ENCODE results near the gene SWT1. TPM values are rescaled to one million over a fixed set of nuclear protein-coding genes. Genes with fewer than 3 reads are reported as not detected.

The SWT1 gene
- total and polyA plus RNA-seq, 9 of the 15 experiments (the other 6 are each of a cell fraction or from before 2014, with no cell fraction given): 1.5 to 3.4 (median 2.3) TPM

DNA sequence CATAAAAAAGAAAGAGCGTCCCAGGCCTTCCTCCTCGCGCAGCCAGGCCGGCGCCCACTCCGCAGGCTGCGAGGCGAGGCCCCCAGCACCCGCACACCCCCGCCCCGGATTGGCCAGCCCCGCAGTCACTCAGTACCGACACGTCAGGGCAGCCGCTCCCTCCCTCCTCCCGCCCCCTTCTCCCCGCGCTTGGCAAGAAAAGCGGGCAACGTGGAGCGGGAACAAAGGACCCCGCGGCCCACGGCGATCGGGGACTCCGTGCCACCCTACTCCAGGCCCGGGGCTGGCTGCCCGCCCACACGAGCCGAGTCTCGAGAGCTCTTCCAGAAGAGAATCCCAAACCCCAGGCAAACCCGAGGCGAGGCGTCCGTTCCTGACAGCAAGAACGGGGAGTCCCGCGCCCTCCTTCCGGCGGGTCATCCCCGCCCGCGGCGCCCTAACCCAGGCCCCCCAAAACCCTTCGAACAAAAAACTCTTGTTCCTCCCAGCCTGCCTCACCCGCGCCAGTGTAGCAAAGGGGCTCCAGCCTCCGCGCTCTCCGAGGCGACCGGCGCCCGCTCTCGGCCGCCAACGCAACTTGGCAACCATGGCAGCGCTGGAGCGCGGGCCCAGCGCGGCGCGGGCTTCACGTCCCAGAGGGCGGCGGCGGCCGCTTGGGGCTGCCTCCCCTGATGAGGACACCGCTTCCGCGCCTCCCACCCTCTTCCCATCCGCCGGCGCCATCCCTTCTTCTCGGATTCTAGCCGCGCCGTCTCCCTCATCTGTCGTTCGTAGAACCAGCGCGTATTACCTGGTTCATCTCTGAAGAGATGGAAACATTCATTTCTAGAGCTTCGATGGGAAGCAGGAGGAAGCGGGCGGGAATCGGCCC is 159.4 kb downstream of the SWT1 start (continued):
- 0 out of 2 replicates have a peak, but pooled peaks have one; percentile 83 for TF ChIP-seq ELF4 (CRISPR knock-in tag; IDR thresholded peaks at IDR 0.05)
- no peak for TF ChIP-seq ZNF24 (IDR thresholded peaks at IDR 0.05)
- TF ChIP-seq BRD4 (IDR thresholded peaks at IDR 0.05): no peak; the same call in 1 of the 2 replicates
- 0 out of 2 replicates have a peak, but pooled peaks have one; percentile 50 for TF ChIP-seq HIVEP1 (CRISPR knock-in tag; IDR thresholded peaks at IDR 0.05)
- TF ChIP-seq ZC3H8 (IDR thresholded peaks at IDR 0.05): no peak
- TF ChIP-seq EGR1 (conservative IDR thresholded peaks at IDR 0.05): peak; percentile 49
- TF ChIP-seq CCAR2 (IDR thresholded peaks at IDR 0.05; ENCODE audit: low read depth, low read length): no peak
- no peak for TF ChIP-seq TEAD2 (tag; IDR thresholded peaks at IDR 0.05)
- peak; percentile 60 for TF ChIP-seq PRPF4 (IDR thresholded peaks at IDR 0.05; ENCODE audit: insufficient read depth, low read depth, low read length, poor library complexity, severe bottlenecking)
- no peak for TF ChIP-seq SRSF1 (IDR thresholded peaks at IDR 0.05; ENCODE audit: low read depth, low read length)
- TF ChIP-seq, protein P1, sequence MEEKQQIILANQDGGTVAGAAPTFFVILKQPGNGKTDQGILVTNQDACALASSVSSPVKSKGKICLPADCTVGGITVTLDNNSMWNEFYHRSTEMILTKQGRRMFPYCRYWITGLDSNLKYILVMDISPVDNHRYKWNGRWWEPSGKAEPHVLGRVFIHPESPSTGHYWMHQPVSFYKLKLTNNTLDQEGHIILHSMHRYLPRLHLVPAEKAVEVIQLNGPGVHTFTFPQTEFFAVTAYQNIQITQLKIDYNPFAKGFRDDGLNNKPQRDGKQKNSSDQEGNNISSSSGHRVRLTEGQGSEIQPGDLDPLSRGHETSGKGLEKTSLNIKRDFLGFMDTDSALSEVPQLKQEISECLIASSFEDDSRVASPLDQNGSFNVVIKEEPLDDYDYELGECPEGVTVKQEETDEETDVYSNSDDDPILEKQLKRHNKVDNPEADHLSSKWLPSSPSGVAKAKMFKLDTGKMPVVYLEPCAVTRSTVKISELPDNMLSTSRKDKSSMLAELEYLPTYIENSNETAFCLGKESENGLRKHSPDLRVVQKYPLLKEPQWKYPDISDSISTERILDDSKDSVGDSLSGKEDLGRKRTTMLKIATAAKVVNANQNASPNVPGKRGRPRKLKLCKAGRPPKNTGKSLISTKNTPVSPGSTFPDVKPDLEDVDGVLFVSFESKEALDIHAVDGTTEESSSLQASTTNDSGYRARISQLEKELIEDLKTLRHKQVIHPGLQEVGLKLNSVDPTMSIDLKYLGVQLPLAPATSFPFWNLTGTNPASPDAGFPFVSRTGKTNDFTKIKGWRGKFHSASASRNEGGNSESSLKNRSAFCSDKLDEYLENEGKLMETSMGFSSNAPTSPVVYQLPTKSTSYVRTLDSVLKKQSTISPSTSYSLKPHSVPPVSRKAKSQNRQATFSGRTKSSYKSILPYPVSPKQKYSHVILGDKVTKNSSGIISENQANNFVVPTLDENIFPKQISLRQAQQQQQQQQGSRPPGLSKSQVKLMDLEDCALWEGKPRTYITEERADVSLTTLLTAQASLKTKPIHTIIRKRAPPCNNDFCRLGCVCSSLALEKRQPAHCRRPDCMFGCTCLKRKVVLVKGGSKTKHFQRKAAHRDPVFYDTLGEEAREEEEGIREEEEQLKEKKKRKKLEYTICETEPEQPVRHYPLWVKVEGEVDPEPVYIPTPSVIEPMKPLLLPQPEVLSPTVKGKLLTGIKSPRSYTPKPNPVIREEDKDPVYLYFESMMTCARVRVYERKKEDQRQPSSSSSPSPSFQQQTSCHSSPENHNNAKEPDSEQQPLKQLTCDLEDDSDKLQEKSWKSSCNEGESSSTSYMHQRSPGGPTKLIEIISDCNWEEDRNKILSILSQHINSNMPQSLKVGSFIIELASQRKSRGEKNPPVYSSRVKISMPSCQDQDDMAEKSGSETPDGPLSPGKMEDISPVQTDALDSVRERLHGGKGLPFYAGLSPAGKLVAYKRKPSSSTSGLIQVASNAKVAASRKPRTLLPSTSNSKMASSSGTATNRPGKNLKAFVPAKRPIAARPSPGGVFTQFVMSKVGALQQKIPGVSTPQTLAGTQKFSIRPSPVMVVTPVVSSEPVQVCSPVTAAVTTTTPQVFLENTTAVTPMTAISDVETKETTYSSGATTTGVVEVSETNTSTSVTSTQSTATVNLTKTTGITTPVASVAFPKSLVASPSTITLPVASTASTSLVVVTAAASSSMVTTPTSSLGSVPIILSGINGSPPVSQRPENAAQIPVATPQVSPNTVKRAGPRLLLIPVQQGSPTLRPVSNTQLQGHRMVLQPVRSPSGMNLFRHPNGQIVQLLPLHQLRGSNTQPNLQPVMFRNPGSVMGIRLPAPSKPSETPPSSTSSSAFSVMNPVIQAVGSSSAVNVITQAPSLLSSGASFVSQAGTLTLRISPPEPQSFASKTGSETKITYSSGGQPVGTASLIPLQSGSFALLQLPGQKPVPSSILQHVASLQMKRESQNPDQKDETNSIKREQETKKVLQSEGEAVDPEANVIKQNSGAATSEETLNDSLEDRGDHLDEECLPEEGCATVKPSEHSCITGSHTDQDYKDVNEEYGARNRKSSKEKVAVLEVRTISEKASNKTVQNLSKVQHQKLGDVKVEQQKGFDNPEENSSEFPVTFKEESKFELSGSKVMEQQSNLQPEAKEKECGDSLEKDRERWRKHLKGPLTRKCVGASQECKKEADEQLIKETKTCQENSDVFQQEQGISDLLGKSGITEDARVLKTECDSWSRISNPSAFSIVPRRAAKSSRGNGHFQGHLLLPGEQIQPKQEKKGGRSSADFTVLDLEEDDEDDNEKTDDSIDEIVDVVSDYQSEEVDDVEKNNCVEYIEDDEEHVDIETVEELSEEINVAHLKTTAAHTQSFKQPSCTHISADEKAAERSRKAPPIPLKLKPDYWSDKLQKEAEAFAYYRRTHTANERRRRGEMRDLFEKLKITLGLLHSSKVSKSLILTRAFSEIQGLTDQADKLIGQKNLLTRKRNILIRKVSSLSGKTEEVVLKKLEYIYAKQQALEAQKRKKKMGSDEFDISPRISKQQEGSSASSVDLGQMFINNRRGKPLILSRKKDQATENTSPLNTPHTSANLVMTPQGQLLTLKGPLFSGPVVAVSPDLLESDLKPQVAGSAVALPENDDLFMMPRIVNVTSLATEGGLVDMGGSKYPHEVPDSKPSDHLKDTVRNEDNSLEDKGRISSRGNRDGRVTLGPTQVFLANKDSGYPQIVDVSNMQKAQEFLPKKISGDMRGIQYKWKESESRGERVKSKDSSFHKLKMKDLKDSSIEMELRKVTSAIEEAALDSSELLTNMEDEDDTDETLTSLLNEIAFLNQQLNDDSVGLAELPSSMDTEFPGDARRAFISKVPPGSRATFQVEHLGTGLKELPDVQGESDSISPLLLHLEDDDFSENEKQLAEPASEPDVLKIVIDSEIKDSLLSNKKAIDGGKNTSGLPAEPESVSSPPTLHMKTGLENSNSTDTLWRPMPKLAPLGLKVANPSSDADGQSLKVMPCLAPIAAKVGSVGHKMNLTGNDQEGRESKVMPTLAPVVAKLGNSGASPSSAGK (IDR thresholded peaks at IDR 0.05): no peak
- TF ChIP-seq, protein P2, sequence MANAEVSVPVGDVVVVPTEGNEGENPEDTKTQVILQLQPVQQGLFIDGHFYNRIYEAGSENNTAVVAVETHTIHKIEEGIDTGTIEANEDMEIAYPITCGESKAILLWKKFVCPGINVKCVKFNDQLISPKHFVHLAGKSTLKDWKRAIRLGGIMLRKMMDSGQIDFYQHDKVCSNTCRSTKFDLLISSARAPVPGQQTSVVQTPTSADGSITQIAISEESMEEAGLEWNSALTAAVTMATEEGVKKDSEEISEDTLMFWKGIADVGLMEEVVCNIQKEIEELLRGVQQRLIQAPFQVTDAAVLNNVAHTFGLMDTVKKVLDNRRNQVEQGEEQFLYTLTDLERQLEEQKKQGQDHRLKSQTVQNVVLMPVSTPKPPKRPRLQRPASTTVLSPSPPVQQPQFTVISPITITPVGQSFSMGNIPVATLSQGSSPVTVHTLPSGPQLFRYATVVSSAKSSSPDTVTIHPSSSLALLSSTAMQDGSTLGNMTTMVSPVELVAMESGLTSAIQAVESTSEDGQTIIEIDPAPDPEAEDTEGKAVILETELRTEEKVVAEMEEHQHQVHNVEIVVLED (CRISPR knock-in tag; IDR thresholded peaks at IDR 0.05): peak; percentile 49; the same call in 1 of the 2 replicates
- TF ChIP-seq, protein P3, sequence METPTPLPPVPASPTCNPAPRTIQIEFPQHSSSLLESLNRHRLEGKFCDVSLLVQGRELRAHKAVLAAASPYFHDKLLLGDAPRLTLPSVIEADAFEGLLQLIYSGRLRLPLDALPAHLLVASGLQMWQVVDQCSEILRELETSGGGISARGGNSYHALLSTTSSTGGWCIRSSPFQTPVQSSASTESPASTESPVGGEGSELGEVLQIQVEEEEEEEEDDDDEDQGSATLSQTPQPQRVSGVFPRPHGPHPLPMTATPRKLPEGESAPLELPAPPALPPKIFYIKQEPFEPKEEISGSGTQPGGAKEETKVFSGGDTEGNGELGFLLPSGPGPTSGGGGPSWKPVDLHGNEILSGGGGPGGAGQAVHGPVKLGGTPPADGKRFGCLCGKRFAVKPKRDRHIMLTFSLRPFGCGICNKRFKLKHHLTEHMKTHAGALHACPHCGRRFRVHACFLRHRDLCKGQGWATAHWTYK (CRISPR knock-in tag; IDR thresholded peaks at IDR 0.05): peak; percentile 79; the same call in 1 of the 2 replicates
